Body of pancreas (tissue), 4 donors: ENCODE results near the gene LCAT. TPM values are rescaled to one million over a fixed set of nuclear protein-coding genes. Genes with fewer than 3 reads are reported as not detected.
A peak's percentile ranks its signal among the peaks of the same experiment; 100 is the strongest.

ENCODE experiments used
- ATAC-seq: fragments of 150-250 bp; one replicate; pipeline ENCODE4 v1.9.1; 2016
- DNase-seq, 4 donors: peaks; one replicate each; pipeline ENCODE4 v3.0.0-alpha.2; 2019
- H3K27ac ChIP-seq, 4 donors: fragments of 200-600 bp; sonication (generic); 1 replicate in 3 of 4; 2 replicates in 1 of 4; pipeline versions ENCODE4 v1.5.1 to v1.6.1; 2016 to 2019; ENCODE audit warnings: mild to moderate bottlenecking in 1 of 4, mixed read lengths in 1 of 4, moderate library complexity in 1 of 4
- H3K27me3 ChIP-seq, 2 donors: fragments of 200-600 bp; sonication (generic); one replicate each; pipeline ENCODE4 v1.6.0; 2016; ENCODE audit warnings: mild to moderate bottlenecking in 1 of 2
- H3K36me3 ChIP-seq, 2 donors: fragments of 200-600 bp; sonication (generic); replicated peaks in 1 of 2; 2 replicates each; pipeline ENCODE4 v1.5.1; 2016; ENCODE audit warnings: low read depth in 2 of 2; ENCODE audit not compliant: insufficient read depth in 1 of 2
- H3K4me1 ChIP-seq: fragments of 200-600 bp; sonication (generic); one replicate; pipeline ENCODE4 v1.6.0; 2016
- H3K4me3 ChIP-seq, 2 donors: fragments of 200-600 bp; sonication (generic); 1 replicate in 1 of 2; 2 replicates in 1 of 2; pipeline ENCODE4 v1.5.1; 2016 to 2019
- H3K9me3 ChIP-seq, 3 donors: fragments of 200-600 bp; sonication (generic); 1 replicate in 2 of 3; 2 replicates in 1 of 3; pipeline ENCODE4 v1.5.1; 2016
- POLR2A ChIP-seq, 3 donors: fragments of 450-650 bp; IDR thresholded peaks; one replicate each; pipeline ENCODE4 v1.6.1; 2016; ENCODE audit warnings: antibody characterized with exemption in 3 of 3, mild to moderate bottlenecking in 2 of 3
- WGBS, 2 donors: methylation state at CpG; one replicate each; pipeline ENCODE4 v1.1.5; 2017; 5-methylcytosine and 5-hydroxymethylcytosine counted together
- intact Hi-C: fragments of 100-400 bp; cut with DNase I; formaldehyde crosslinking; loops from one replicate; pipeline ENCODE4 v1.15.1; 2023
- total RNA-seq, 2 donors: library from RNA; depleted of rRNA; stranded (reverse); fragments of >200 nt; gene quantifications; one replicate each; pipeline ENCODE4 v1.1.0, GENCODE V29; 2016
- TF ChIP-seq, protein P1 (sequence below), 7 experiments: fragments of 450-650 bp in 4 of 7; fragments of 200-600 bp in 3 of 7; sonication (generic) in 3 of 7; IDR thresholded peaks; one replicate each; pipeline ENCODE4 v1.5.1; 2016 to 2019; ENCODE audit warnings: antibody characterized with exemption in 7 of 7

LCAT gene
- total RNA-seq, 2 donors from 2014 or later, result 7.5 to 17.8 TPM

DNA sequence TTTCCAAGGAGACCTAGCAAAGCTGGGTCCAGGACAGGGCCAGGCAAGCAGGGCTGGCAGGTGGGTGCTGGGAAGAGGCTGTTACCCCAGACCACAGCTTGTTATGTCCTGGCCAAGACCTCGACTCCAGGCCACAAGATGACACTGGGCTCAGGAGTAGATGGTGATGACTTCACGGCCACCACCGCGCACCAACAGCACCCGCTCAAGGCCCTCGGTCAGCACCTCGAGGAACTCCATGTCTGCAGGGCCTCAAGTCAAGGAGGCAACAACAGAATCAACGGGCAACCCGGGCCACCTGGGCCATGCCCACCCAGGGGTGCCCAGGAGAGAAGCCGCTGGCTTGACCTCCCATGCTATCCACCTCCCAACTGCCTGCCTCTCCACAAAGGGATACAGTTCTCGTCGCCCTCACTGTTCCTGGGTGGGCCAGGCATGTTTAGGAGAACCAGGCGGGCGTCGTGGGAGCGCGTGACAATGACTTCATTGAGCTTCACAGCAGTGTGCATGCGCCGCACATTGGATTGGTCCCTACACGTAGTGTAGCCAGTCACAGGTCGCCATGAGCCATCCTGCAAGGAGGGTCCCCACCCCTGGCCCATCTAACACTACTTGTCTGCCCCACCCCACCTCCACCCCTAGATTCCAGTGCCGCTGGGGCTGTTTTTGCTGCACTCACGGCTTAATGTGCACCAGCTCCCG lies 921 bp upstream of the LCAT start:
- Histone ChIP-seq H3K27ac (peak overlapping the region in 1 of 4 donors; percentile 42), H3K9me3 (no peaks in the 10 kb centered on the region), H3K27me3 (no peaks in the 10 kb centered on the region), H3K36me3 (peaks cover 0 to 11% of the 10 kb centered on the region in 2 donors), H3K4me3 (no peak overlapping the region), H3K4me1 (peaks cover 6% of the 10 kb centered on the region)
- ATAC-seq (no peak), DNase-seq (no peak)
- intact Hi-C loops, result no loop called here
- no peak for TF ChIP-seq POLR2A (IDR thresholded peaks at IDR 0.05)
- TF ChIP-seq, protein P1, sequence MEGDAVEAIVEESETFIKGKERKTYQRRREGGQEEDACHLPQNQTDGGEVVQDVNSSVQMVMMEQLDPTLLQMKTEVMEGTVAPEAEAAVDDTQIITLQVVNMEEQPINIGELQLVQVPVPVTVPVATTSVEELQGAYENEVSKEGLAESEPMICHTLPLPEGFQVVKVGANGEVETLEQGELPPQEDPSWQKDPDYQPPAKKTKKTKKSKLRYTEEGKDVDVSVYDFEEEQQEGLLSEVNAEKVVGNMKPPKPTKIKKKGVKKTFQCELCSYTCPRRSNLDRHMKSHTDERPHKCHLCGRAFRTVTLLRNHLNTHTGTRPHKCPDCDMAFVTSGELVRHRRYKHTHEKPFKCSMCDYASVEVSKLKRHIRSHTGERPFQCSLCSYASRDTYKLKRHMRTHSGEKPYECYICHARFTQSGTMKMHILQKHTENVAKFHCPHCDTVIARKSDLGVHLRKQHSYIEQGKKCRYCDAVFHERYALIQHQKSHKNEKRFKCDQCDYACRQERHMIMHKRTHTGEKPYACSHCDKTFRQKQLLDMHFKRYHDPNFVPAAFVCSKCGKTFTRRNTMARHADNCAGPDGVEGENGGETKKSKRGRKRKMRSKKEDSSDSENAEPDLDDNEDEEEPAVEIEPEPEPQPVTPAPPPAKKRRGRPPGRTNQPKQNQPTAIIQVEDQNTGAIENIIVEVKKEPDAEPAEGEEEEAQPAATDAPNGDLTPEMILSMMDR (IDR thresholded peaks at IDR 0.05), result no peak
- WGBS, 2 donors, result 92 to 95% methylated on average over 4 to 24 of the region's 24 CpGs

DNA sequence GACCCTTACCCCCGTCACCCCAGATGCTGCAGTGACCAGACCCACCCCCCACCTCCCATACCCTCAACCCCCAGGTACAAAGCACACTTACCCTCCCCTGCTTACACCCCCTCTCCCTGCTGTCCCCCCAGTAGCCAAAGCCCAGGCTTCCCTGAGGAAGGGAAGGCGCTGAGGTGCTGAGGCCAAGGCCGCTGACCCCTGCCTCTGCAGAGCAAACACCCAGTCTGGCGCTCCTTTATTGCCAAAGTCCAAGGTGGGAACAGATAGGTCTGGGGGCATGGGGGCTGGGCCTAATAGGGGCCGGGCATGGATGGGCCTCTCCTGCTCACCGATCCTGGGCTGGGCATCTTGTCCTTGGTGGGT lies 683 bp downstream of the LCAT start:
- WGBS, 2 donors, result 93% methylated on average over 4 of the region's 6 CpGs; no CpG with 5 or more reads in 1 of the 2 donors
- H3K9me3 ChIP-seq, result no peaks in the 10 kb centered on the region
- intact Hi-C loops, result no loop called here
- no peaks in the 10 kb centered on the region for H3K27me3 ChIP-seq
- H3K36me3 ChIP-seq, result peaks cover 0 to 9% of the 10 kb centered on the region in 2 donors
- no peak overlapping the region for H3K4me3 ChIP-seq
- no peak for TF ChIP-seq POLR2A (IDR thresholded peaks at IDR 0.05)
- TF ChIP-seq, protein P1 (IDR thresholded peaks at IDR 0.05), result no peak
- DNase-seq (no peak), ATAC-seq (no peak)
- H3K4me1 ChIP-seq, result peaks cover 11% of the 10 kb centered on the region
- no peak overlapping the region for H3K27ac ChIP-seq

DNA sequence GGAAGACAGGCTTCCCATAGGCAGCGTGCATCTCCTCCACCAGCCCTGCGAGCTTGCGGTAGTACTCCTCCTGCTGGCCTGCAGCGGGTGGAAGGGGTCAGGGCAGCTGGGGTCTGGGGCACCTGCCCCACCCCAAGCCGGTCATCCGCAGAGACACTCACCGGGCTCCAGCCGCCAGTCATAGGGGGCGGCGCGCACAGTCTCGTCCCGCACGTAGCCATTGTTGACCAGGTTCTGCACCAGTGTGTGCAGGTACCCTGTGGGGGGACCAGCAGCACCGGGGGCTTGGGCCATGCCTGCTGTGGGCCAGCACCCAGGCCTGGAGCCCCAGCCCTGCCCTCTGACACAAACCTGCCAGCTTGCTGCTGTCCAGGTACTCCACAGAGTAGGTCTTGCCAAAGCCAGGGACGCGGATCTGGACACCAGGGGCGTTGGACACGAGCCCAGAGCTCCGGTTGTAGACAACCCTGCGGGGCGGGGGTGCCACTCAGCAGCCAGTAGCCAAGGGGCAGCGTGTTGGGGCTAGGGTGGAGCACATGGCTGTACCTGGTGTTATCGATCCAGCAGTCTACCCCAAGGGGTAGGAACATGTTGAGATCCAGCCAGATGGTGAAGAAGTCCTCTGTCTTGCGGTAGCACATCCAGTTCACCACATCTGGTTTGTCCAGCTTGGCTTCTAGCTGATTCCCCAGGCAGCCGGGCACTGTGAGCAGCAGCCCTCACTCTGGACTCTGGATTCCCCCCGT lies 1.2 kb downstream of the LCAT start:
- Histone ChIP-seq H3K9me3 (no peaks in the 10 kb centered on the region), H3K36me3 (peaks cover 0 to 8% of the 10 kb centered on the region in 2 donors), H3K4me1 (peaks cover 11% of the 10 kb centered on the region), H3K27ac (no peak overlapping the region), H3K4me3 (no peak overlapping the region), H3K27me3 (no peaks in the 10 kb centered on the region)
- 67 to 80% methylated on average over 6 to 27 of the region's 27 CpGs for WGBS, 2 donors
- intact Hi-C loops, result no loop called here
- TF ChIP-seq, protein P1 (IDR thresholded peaks at IDR 0.05), result no peak
- TF ChIP-seq POLR2A (IDR thresholded peaks at IDR 0.05), result no peak
- DNase-seq (no peak), ATAC-seq (no peak)

DNA sequence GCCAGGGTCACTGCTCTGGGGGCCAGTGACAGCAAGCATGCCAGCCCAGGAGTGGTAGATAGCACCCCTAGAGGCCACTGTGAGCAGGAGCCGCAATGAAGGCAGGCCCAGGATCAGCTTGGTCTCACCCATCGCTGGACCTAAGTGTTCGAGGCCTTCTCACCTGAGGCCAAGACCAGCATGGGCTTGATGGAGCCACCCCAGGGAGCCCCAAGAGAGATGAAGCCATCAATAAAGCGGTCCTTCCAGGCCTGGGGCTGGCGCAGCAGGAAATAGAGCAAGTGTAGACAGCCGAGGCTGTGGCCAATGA lies 1.8 kb downstream of the LCAT start:
- DNase-seq, result peak in 1 of 4 donors; percentile 52
- intact Hi-C loops, result no loop called here
- no peaks in the 10 kb centered on the region for H3K27me3 ChIP-seq
- no peak overlapping the region for H3K27ac ChIP-seq
- ATAC-seq, result peak; percentile 51
- TF ChIP-seq, protein P1 (IDR thresholded peaks at IDR 0.05), result peak; percentile 53 to 63 (median 60)
- TF ChIP-seq POLR2A (IDR thresholded peaks at IDR 0.05), result no peak
- no peak overlapping the region for H3K4me3 ChIP-seq
- 87% methylated on average over 6 of the region's 6 CpGs; no CpG with 5 or more reads in 1 of the 2 donors for WGBS, 2 donors
- H3K36me3 ChIP-seq, result peaks cover 0 to 4% of the 10 kb centered on the region in 2 donors
- no peaks in the 10 kb centered on the region for H3K9me3 ChIP-seq
- H3K4me1 ChIP-seq, result peaks cover 16% of the 10 kb centered on the region
